Testis (tissue), 5 donors: ENCODE data around the gene AZGP1. TPM values are rescaled to one million over a fixed set of nuclear protein-coding genes. Genes with fewer than 3 reads are reported as not detected.

ENCODE experiments used
- DNase-seq: peaks from one replicate; pipeline ENCODE4 v3.0.0-alpha.2; 2019
- H3K27ac ChIP-seq, 2 donors: fragments of 200-600 bp; sonication (generic); one replicate each; pipeline ENCODE4 v1.5.1; 2019
- H3K27me3 ChIP-seq: fragments of 200-600 bp; sonication (generic); one replicate; pipeline ENCODE4 v1.5.1; 2019
- H3K36me3 ChIP-seq: fragments of 200-600 bp; sonication (generic); one replicate; pipeline ENCODE4 v1.5.1; 2017; ENCODE audit warnings: low read depth; ENCODE audit errors: missing control alignments
- H3K4me1 ChIP-seq: fragments of 200-600 bp; sonication (generic); one replicate; pipeline ENCODE4 v1.5.1; 2019
- H3K4me3 ChIP-seq, 2 donors: fragments of 200-600 bp; sonication (generic); one replicate each; pipeline ENCODE4 v1.5.1; 2017 to 2019
- H3K9me3 ChIP-seq: fragments of 200-600 bp; sonication (generic); one replicate; pipeline ENCODE4 v1.5.1; 2017
- POLR2A ChIP-seq: fragments of 450-650 bp; IDR thresholded peaks from one replicate; pipeline ENCODE4 v1.6.1; 2017; ENCODE audit warnings: antibody characterized with exemption, mild to moderate bottlenecking, moderate library complexity
- WGBS, 2 donors: methylation state at CpG; one replicate each; pipeline ENCODE4 v1.1.5; 2018; 5-methylcytosine and 5-hydroxymethylcytosine counted together
- intact Hi-C: fragments of 100-400 bp; cut with DNase I; formaldehyde crosslinking; loops from one replicate; pipeline ENCODE4 v1.15.1; 2023; ENCODE audit warnings: low total_unique reads
- long read RNA-seq, 2 donors: transcript quantifications; one replicate each; lab custom pipeline, GENCODE V29; 2026
- polyA plus RNA-seq: library from polyadenylated mRNA; stranded (reverse); fragments of 350-450 nt; fragmentation: Illumina TruSeq; extraction: RNeasy Lipid Tissue Mini Kit (QIAGEN cat#74804); gene quantifications from one replicate; pipeline ENCODE4 v1.2.3, GENCODE V29; 2014; ENCODE audit warnings: low read depth, low replicate concordance; ENCODE audit not compliant: insufficient read depth
- total RNA-seq, 2 donors: library from RNA; depleted of rRNA; stranded (reverse); fragments of >200 nt; gene quantifications; one replicate each; pipeline ENCODE4 v1.2.3, GENCODE V29; 2016
- TF ChIP-seq, protein P1 (sequence below), 3 experiments: fragments of 450-650 bp in 2 of 3; fragments of 200-600 bp in 1 of 3; sonication (generic) in 1 of 3; IDR thresholded peaks; one replicate each; pipeline ENCODE4 v1.5.1; 2016 to 2019; ENCODE audit warnings: antibody characterized with exemption in 3 of 3, mild to moderate bottlenecking in 2 of 3, moderate library complexity in 1 of 3

Gene AZGP1
- total RNA-seq, result 10 to 100 TPM; 42.1 to 81.2 TPM
- 60.5 TPM for polyA plus RNA-seq
- long read RNA-seq, donor 1, partial matches to known transcripts, result 0 of 2 reads
- long read RNA-seq, donor 1, other reads (novel, unspliced or antisense), result 0 of 2 reads
- long read RNA-seq, donor 2, result 0 reads

DNA sequence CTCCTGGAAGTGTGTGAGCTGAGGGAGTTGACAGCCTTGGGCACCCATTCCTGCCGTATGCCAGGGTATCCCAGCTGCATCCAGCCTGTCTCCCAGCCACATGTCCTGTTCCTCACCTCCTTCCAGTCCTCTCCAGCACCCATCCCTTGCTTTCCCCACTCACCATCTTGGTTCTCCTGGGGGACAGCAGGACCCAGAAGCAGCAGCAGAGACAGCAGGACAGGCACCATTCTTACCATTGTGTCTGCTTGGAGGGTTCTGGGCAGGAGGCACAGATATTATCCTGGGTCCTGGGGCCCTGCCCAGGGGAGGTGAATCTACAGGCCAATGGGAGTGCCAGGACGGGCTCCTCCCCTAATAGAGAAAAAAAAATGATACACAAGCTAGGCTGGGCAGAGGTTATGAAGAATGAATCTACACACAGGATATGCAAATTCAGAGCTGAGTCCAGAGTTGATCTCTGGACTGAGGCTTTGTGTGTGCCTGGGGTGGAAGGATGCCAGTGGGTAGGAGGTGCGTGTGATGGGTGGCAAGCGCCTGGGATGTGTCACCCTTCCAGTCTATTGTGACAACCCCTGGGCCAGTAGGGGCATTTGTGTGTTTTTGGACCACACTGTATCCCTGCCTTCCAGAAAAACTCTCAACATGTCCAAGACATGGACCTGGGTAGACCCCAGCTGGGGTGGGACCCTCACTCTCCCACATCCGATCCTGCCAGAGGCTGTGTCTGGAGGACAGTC lies at the start of gene AZGP1:
AZGP1 (minus strand) TSS at position 250 of the 740 bp plus-strand sequence; CDS start at position 239, 11 bp downstream.
- TF ChIP-seq, protein P1, sequence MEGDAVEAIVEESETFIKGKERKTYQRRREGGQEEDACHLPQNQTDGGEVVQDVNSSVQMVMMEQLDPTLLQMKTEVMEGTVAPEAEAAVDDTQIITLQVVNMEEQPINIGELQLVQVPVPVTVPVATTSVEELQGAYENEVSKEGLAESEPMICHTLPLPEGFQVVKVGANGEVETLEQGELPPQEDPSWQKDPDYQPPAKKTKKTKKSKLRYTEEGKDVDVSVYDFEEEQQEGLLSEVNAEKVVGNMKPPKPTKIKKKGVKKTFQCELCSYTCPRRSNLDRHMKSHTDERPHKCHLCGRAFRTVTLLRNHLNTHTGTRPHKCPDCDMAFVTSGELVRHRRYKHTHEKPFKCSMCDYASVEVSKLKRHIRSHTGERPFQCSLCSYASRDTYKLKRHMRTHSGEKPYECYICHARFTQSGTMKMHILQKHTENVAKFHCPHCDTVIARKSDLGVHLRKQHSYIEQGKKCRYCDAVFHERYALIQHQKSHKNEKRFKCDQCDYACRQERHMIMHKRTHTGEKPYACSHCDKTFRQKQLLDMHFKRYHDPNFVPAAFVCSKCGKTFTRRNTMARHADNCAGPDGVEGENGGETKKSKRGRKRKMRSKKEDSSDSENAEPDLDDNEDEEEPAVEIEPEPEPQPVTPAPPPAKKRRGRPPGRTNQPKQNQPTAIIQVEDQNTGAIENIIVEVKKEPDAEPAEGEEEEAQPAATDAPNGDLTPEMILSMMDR (IDR thresholded peaks at IDR 0.05), result no peak
- no peak for TF ChIP-seq POLR2A
- Histone ChIP-seq H3K27ac (no peak within 1 kb of the TSS), H3K4me3 (no peak within 1 kb of the TSS), H3K36me3 (no peaks in the 10 kb centered on the region), H3K27me3 (no peaks in the 10 kb centered on the region), H3K9me3 (no peaks in the 10 kb centered on the region), H3K4me1 (no peaks in the 10 kb centered on the region)
- DNase-seq, result peak; percentile 47
- 68 to 79% methylated on average over 5 of the region's 5 CpGs for WGBS, 2 donors
- intact Hi-C loops, result no loop called here

- Histone ChIP-seq H3K4me1 (peaks cover 12% of the 10 kb centered on the region), H3K36me3 (no peaks in the 10 kb centered on the region), H3K9me3 (no peaks in the 10 kb centered on the region), H3K27ac (no peak overlapping the region), H3K27me3 (no peaks in the 10 kb centered on the region), H3K4me3 (no peak overlapping the region)
- 82 to 83% methylated on average over 12 of the region's 12 CpGs for WGBS, 2 donors
- TF ChIP-seq, protein P1 (IDR thresholded peaks at IDR 0.05), result no peak
- no peak for TF ChIP-seq POLR2A
- intact Hi-C loops, result no loop called here
- DNase-seq, result no peak
Measured at GRCh38 chr7:100024020-100024619, 48.3 kb upstream of the AZGP1 start.

DNA sequence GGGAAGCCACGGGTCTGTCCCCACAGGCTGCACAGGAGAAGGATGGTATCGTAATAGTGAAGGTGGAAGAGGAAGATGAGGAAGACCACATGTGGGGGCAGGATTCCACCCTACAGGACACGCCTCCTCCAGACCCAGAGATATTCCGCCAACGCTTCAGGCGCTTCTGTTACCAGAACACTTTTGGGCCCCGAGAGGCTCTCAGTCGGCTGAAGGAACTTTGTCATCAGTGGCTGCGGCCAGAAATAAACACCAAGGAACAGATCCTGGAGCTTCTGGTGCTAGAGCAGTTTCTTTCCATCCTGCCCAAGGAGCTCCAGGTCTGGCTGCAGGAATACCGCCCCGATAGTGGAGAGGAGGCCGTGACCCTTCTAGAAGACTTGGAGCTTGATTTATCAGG lies 47.7 kb upstream of the AZGP1 start:
- H3K4me1 ChIP-seq, result peaks cover 17% of the 10 kb centered on the region
- DNase-seq, result no peak
- TF ChIP-seq, protein P1 (IDR thresholded peaks at IDR 0.05), result no peak
- no peak for TF ChIP-seq POLR2A
- H3K36me3 ChIP-seq, result no peaks in the 10 kb centered on the region
- no peaks in the 10 kb centered on the region for H3K9me3 ChIP-seq
- H3K27ac ChIP-seq, result no peak overlapping the region
- intact Hi-C loops, result no loop called here
- 91 to 94% methylated on average over 12 of the region's 12 CpGs for WGBS, 2 donors
- H3K27me3 ChIP-seq, result no peaks in the 10 kb centered on the region
- no peak overlapping the region for H3K4me3 ChIP-seq

DNA sequence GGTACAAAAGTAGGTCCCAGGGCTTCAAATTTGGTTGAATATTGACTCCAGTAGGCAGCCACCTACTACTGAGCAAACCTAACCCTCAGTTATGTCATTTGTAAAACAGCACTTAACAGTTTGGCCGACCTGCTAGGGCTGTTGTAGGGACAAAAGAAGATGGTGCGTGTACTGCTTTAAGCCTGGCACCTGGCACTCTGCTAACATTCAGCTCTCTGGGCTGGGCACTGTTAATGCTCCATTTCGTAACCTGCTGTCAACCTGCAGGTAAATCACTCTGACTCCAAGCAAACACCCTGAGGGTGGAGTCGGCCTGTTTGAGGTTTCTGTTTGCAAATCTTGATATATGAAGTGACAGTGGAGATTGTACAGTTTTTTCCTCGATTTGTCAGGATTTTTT lies 46.8 kb upstream of the AZGP1 start:
- H3K27ac ChIP-seq, result no peak overlapping the region
- no peaks in the 10 kb centered on the region for H3K9me3 ChIP-seq
- no peak overlapping the region for H3K4me3 ChIP-seq
- peaks cover 19% of the 10 kb centered on the region for H3K4me1 ChIP-seq
- intact Hi-C loops, result no loop called here
- DNase-seq, result no peak
- TF ChIP-seq, protein P1 (IDR thresholded peaks at IDR 0.05), result no peak
- TF ChIP-seq POLR2A, result no peak
- H3K27me3 ChIP-seq, result no peaks in the 10 kb centered on the region
- WGBS, 2 donors, result 71 to 83% methylated on average over 5 of the region's 5 CpGs
- H3K36me3 ChIP-seq, result no peaks in the 10 kb centered on the region
